Spleen (tissue), 7 donors: ENCODE results near the gene CDH13.

Experiments used
- POLR2A ChIP-seq, 3 donors: fragments of 450-650 bp; IDR thresholded peaks; one replicate each; pipeline ENCODE4 v1.5.1; 2017; ENCODE audit warnings: antibody characterized with exemption in 3 of 3, mild to moderate bottlenecking in 1 of 3
- POLR2AphosphoS5 ChIP-seq, 3 donors: sonication (generic); formaldehyde crosslinking; IDR thresholded peaks; one replicate each; pipeline ENCODE4 v1.5.1; 2017; ENCODE audit warnings: antibody characterized with exemption in 3 of 3
- TF ChIP-seq, protein P1 (sequence below), 11 experiments: fragments of 200-600 bp in 7 of 11; fragments of 450-650 bp in 4 of 11; sonication (generic) in 4 of 11; IDR thresholded peaks in 8 of 11; conservative IDR thresholded peaks in 3 of 11; 1 replicate in 7 of 11; 2 replicates in 4 of 11; pipeline versions ENCODE4 v1.4.0 to v1.8.0; 2016 to 2021; ENCODE audit warnings: antibody characterized with exemption in 11 of 11, inconsistent platforms in 4 of 11, mild to moderate bottlenecking in 1 of 11
- donor health status: DM: no; HTN: no; CAD: no; lungs with moderate emphysema.
- donor health status: DM: no; HTN: no; CAD: no.
- donor health status: DM: no; HTN: no; CAD: no.

DNA sequence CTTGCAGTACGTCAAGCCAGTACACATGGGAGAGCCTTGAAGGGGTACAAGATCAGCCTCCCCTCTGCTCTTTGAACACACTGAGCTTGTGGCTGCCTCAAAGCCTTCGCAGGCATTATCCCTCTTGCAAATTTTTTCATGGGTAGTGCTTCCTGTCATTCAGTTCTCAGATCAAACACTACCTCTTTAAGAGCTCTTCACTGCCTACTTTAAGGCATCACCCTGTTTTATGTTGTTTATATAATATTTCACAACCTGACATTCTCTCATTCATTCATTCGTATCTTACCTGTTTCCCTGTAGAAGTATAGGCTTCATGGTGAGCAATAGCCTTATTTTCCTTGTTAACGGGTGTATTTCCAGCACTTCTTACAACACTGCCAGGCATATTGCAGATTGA lies 269.1 kb downstream of the CDH13 start:
- TF ChIP-seq, protein P1, sequence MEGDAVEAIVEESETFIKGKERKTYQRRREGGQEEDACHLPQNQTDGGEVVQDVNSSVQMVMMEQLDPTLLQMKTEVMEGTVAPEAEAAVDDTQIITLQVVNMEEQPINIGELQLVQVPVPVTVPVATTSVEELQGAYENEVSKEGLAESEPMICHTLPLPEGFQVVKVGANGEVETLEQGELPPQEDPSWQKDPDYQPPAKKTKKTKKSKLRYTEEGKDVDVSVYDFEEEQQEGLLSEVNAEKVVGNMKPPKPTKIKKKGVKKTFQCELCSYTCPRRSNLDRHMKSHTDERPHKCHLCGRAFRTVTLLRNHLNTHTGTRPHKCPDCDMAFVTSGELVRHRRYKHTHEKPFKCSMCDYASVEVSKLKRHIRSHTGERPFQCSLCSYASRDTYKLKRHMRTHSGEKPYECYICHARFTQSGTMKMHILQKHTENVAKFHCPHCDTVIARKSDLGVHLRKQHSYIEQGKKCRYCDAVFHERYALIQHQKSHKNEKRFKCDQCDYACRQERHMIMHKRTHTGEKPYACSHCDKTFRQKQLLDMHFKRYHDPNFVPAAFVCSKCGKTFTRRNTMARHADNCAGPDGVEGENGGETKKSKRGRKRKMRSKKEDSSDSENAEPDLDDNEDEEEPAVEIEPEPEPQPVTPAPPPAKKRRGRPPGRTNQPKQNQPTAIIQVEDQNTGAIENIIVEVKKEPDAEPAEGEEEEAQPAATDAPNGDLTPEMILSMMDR (IDR thresholded peaks at IDR 0.05 in 8 of 11, conservative IDR thresholded peaks at IDR 0.05 in 3 of 11), result no peak
- TF ChIP-seq POLR2AphosphoS5 (IDR thresholded peaks at IDR 0.05), result no peak
- no peak for TF ChIP-seq POLR2A (IDR thresholded peaks at IDR 0.05)
